HepG2 (cell line): ENCODE data around the gene FAM3A. TPM values are rescaled to one million over a fixed set of nuclear protein-coding genes. Genes with fewer than 3 reads are reported as not detected.

Source experiments
- AGO2 ChIP-seq: fragments of 200-400 bp; formaldehyde crosslinking; optimal IDR thresholded peaks from 2 replicates; pipeline ENCODE3; 2017; ENCODE audit warnings: mild to moderate bottlenecking, low read depth, low read length, moderate library complexity
- EZH2 ChIP-seq: conservative IDR thresholded peaks from 2 replicates; pipeline ENCODE4 v1.6.1; 2012; ENCODE audit warnings: mild to moderate bottlenecking, low read depth, low read length, moderate library complexity
- FOXJ3 ChIP-seq: sonication (generic); formaldehyde crosslinking; IDR thresholded peaks from 2 replicates; pipeline ENCODE4 v1.4.0; 2020; ENCODE audit warnings: missing genetic modification reagents, mild to moderate bottlenecking, borderline replicate concordance
- GZF1 ChIP-seq: sonication (generic); formaldehyde crosslinking; IDR thresholded peaks from 2 replicates; pipeline ENCODE4 v1.5.1; 2020; ENCODE audit warnings: mild to moderate bottlenecking, missing genetic modification reagents
- NFE2 ChIP-seq: sonication (generic); formaldehyde crosslinking; IDR thresholded peaks from 2 replicates; pipeline ENCODE4 v1.4.0; 2020; ENCODE audit warnings: missing genetic modification reagents
- NKX3-1 ChIP-seq: sonication (generic); formaldehyde crosslinking; IDR thresholded peaks from 2 replicates; pipeline ENCODE4 v1.5.0; 2020; ENCODE audit warnings: missing genetic modification reagents
- NR2F1 ChIP-seq, 2 experiments: fragments of 450-650 bp in 1 of 2; formaldehyde crosslinking in 1 of 2; IDR thresholded peaks; 2 replicates each; pipeline versions ENCODE4 v1.5.0 to v1.6.1; 2016 to 2020; ENCODE audit warnings: mild to moderate bottlenecking in 1 of 2, missing compliant biosample characterization in 1 of 2, missing genetic modification reagents in 1 of 2, moderate library complexity in 1 of 2
- SAFB2 ChIP-seq: sonication (generic); formaldehyde crosslinking; IDR thresholded peaks from 2 replicates; pipeline ENCODE4 v1.5.1; 2020; ENCODE audit warnings: missing genetic modification reagents, low read depth, mild to moderate bottlenecking, borderline replicate concordance
- ZIK1 ChIP-seq: sonication (generic); formaldehyde crosslinking; IDR thresholded peaks from 2 replicates; pipeline ENCODE4 v1.5.0; 2020; ENCODE audit warnings: mild to moderate bottlenecking, low read depth, missing genetic modification reagents, borderline replicate concordance
- ZNF547 ChIP-seq: sonication (generic); formaldehyde crosslinking; IDR thresholded peaks from 2 replicates; pipeline ENCODE4 v1.5.1; 2020; ENCODE audit warnings: mild to moderate bottlenecking, missing genetic modification reagents
- ZNF703 ChIP-seq: sonication (generic); formaldehyde crosslinking; IDR thresholded peaks from 2 replicates; pipeline ENCODE4 v1.5.1; 2020; ENCODE audit warnings: missing genetic modification reagents, mild to moderate bottlenecking, moderate library complexity, borderline replicate concordance
- ZNF816 ChIP-seq: sonication (generic); formaldehyde crosslinking; IDR thresholded peaks from 2 replicates; pipeline ENCODE4 v1.8.0; 2022; ENCODE audit warnings: missing genetic modification reagents, mild to moderate bottlenecking, borderline replicate concordance
- polyA plus RNA-seq, 8 experiments: library from polyadenylated mRNA; depleted of rRNA in 3 of 8; stranded (reverse) in 7 of 8; unstranded in 1 of 8; fragments of >200 nt; fragmentation: Illumina TruSeq in 4 of 8; extraction: Trizol in 4 of 8; gene quantifications; 2 replicates each; pipeline versions ENCODE4 v1.2.1 to v1.2.3, GENCODE V29; 2011 to 2016; ENCODE audit warnings: low read depth in 4 of 8, missing spikeins in 1 of 8, mixed read lengths in 1 of 8; ENCODE audit not compliant: insufficient read depth in 1 of 8
- total RNA-seq, 5 experiments: library from RNA; depleted of rRNA; stranded (reverse); fragments of >200 nt; fragmentation: Illumina TruSeq; extraction: Trizol; gene quantifications; 2 replicates each; pipeline ENCODE4 v1.2.3, GENCODE V29; 2016; ENCODE audit warnings: low read depth in 1 of 5
- TF ChIP-seq, protein P1 (sequence below): sonication (generic); formaldehyde crosslinking; IDR thresholded peaks from 2 replicates; pipeline ENCODE4 v1.5.0; 2020; ENCODE audit warnings: missing genetic modification reagents
- TF ChIP-seq, protein P2 (sequence below): sonication (generic); formaldehyde crosslinking; IDR thresholded peaks from 2 replicates; pipeline ENCODE4 v1.4.0; 2020; ENCODE audit warnings: mild to moderate bottlenecking, missing genetic modification reagents

FAM3A gene
- total and polyA plus RNA-seq, 2 of the 13 experiments (the other 11 are each of a cell fraction or from before 2014, with no cell fraction given), result 11.2 to 22.7 TPM

DNA sequence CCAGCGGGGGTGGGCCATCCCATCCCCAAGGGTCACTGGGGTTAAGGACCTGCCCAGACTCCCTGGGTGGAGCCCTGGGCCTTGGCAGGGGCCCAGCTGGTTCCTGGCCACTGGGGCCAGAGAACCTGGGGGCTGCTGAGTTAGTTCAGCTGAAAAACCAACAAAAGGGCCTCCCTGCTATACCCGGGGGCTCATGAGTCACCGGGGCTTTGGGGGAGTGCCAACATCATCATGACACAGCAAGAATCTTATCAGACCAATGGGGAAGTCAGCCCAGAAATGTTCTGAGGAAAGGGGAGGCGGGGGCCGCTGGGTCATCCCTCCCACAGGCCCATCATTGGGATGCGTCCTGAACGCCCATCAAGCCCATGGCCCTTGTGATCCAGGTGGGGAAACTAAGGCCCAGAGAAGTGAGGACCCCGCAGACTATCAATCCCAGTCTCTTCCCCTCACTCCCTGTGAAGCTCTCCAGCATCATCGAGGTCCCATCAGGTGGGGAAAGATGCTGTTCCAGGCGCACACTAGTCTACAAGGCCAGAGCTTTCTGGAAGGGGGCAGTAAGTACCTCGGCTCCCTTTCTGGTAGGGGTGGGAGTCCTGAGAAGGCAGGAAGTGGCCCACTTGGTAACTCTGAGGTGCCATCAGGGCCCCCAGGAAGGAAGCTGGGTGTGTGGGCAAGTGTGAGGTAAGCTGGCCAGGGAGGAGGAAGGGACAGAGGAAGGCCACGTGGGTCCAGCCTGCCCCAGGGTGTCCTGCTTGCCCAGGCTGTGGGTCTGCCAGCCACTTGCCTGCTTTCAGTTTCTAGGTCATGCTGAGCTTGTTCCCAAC is 26.1 kb upstream of the FAM3A start (continued):
- TF ChIP-seq, protein P1, sequence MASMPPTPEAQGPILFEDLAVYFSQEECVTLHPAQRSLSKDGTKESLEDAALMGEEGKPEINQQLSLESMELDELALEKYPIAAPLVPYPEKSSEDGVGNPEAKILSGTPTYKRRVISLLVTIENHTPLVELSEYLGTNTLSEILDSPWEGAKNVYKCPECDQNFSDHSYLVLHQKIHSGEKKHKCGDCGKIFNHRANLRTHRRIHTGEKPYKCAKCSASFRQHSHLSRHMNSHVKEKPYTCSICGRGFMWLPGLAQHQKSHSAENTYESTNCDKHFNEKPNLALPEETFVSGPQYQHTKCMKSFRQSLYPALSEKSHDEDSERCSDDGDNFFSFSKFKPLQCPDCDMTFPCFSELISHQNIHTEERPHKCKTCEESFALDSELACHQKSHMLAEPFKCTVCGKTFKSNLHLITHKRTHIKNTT, result no peak
- TF ChIP-seq ZNF816 (CRISPR knock-in tag), result no peak
- TF ChIP-seq AGO2, result no peak
- no peak for TF ChIP-seq SAFB2 (CRISPR knock-in tag)
- TF ChIP-seq, protein P2, sequence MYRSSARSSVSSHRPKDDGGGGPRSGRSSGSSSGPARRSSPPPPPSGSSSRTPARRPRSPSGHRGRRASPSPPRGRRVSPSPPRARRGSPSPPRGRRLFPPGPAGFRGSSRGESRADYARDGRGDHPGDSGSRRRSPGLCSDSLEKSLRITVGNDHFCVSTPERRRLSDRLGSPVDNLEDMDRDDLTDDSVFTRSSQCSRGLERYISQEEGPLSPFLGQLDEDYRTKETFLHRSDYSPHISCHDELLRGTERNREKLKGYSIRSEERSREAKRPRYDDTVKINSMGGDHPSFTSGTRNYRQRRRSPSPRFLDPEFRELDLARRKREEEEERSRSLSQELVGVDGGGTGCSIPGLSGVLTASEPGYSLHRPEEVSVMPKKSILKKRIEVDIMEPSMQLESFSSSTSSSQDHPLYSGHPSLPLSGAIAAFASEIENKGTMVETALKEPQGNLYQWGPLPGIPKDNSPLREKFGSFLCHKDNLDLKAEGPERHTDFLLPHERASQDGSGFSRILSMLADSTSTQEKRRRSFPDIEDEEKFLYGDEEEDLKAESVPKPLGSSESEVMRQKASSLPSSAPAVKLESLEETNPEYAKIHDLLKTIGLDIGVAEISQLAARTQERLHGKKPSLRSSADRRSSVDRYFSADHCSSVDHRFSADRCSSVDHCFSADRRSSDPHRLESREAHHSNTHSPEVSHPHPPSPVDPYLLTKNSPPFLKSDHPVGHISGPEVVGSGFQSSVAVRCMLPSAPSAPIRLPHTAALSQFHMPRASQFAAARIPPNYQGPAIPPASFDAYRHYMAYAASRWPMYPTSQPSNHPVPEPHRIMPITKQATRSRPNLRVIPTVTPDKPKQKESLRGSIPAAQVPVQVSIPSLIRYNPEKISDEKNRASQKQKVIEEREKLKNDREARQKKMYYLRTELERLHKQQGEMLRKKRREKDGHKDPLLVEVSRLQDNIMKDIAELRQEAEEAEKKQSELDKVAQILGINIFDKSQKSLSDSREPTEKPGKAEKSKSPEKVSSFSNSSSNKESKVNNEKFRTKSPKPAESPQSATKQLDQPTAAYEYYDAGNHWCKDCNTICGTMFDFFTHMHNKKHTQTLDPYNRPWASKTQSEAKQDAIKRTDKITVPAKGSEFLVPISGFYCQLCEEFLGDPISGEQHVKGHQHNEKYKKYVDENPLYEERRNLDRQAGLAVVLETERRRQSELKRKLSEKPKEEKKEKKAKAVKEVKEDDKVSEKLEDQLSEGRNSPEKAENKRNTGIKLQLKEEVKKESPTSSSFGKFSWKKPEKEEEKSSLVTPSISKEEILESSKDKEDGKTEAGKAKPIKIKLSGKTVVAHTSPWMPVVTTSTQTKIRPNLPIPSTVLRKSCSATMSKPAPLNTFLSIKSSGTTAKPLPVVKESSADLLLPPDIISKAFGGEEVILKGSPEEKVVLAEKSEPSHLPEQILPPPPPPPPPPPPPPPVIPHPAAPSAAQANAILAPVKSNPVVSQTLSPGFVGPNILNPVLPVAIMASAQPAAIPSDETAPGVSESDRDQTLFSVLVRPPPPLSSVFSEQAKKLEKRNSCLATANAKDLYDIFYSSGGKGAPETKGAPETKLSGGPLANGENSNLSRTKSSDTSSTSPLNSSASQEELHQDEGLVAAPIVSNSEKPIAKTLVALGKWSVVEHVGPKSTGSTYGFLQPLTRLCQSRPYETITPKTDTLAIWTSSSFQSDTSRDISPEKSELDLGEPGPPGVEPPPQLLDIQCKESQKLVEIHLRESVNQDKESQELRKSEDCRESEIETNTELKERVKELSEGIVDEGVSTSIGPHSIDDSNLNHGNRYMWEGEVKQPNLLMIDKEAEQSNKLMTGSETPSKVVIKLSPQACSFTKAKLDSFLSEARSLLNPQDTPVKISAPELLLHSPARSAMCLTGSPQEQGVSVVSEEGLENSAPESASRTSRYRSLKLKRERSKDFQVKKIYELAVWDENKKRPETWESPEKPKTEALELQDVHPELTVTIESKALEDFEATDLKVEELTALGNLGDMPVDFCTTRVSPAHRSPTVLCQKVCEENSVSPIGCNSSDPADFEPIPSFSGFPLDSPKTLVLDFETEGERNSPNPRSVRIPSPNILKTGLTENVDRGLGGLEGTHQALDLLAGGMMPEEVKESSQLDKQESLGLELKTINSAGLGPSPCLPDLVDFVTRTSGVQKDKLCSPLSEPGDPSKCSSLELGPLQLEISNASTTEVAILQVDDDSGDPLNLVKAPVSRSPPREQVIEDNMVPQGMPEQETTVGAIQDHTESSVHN (CRISPR knock-in tag), result no peak
- peak; percentile 84 to 88 for TF ChIP-seq NR2F1 (CRISPR knock-in tag; IDR thresholded peaks at IDR 0.05)
- TF ChIP-seq ZIK1, result no peak
- TF ChIP-seq EZH2, result no peak
- no peak for TF ChIP-seq ZNF547 (CRISPR knock-in tag)
- TF ChIP-seq ZNF703 (CRISPR knock-in tag), result no peak
- TF ChIP-seq NFE2 (CRISPR knock-in tag), result peak; percentile 81; the same call in 1 of the 2 replicates
- TF ChIP-seq GZF1 (CRISPR knock-in tag), result no peak
- TF ChIP-seq NKX3-1 (CRISPR knock-in tag), result peak; percentile 55; the same call in 1 of the 2 replicates
- TF ChIP-seq FOXJ3 (CRISPR knock-in tag), result 0 out of 2 replicates have a peak, but pooled peaks have one; percentile 42
